Kidney (tissue), 14 donors: ENCODE data around the gene EDEM2. TPM values are rescaled to one million over a fixed set of nuclear protein-coding genes. Genes with fewer than 3 reads are reported as not detected.

ENCODE experiments used
- DNase-seq, 5 donors: peaks; one replicate each; pipeline ENCODE4 v3.0.0-alpha.2; 2013 to 2020
- FAIRE-seq: peaks from 2 replicates; lab custom pipeline; 2012; peaks lifted over from hg19 to GRCh38; lab: Jason Lieb, UNC
- H3K27ac ChIP-seq, 2 donors: one replicate each; pipeline ENCODE4 v1.7.0; 2013; ENCODE audit warnings: low read depth in 2 of 2, low read length in 2 of 2, inconsistent platforms in 1 of 2
- H3K27me3 ChIP-seq: one replicate; pipeline ENCODE4 v1.7.1; 2013; ENCODE audit warnings: low read length, inconsistent platforms; ENCODE audit not compliant: control insufficient read depth, insufficient read depth
- H3K36me3 ChIP-seq, 3 donors: one replicate each; pipeline versions ENCODE4 v1.7.0 to v1.7.1; 2013; ENCODE audit warnings: low read length in 3 of 3, control low read depth in 1 of 3, inconsistent platforms in 1 of 3; ENCODE audit not compliant: insufficient read depth in 3 of 3, control insufficient read depth in 2 of 3
- H3K4me1 ChIP-seq, 3 donors: one replicate each; pipeline versions ENCODE4 v1.7.0 to v1.7.1; 2013; ENCODE audit warnings: low read length in 3 of 3, inconsistent platforms in 1 of 3, low read depth in 1 of 3; ENCODE audit not compliant: control insufficient read depth in 2 of 3, insufficient read depth in 2 of 3
- H3K4me3 ChIP-seq, 3 donors: one replicate each; pipeline versions ENCODE4 v1.7.0 to v1.8.1; 2013; ENCODE audit warnings: low read length in 3 of 3, control low read depth in 1 of 3, inconsistent platforms in 1 of 3
- H3K9ac ChIP-seq, 3 donors: one replicate each; pipeline versions ENCODE4 v1.7.0 to v1.7.1; 2013; ENCODE audit warnings: low read length in 3 of 3, control low read depth in 1 of 3, inconsistent platforms in 1 of 3
- H3K9me3 ChIP-seq, 3 donors: one replicate each; pipeline versions ENCODE4 v1.7.0 to v1.7.1; 2013; ENCODE audit warnings: low read length in 3 of 3, control low read depth in 1 of 3, inconsistent platforms in 1 of 3; ENCODE audit not compliant: control insufficient read depth in 2 of 3, insufficient read depth in 1 of 3
- CTCF ChIP-seq: IDR thresholded peaks from 3 replicates; pipeline ENCODE4 v1.5.1; 2012; ENCODE audit warnings: mild to moderate bottlenecking, moderate library complexity, borderline replicate concordance; ENCODE audit not compliant: insufficient read depth; ENCODE audit errors: extremely low read depth
- intact Hi-C: fragments of 100-400 bp; cut with DNase I; formaldehyde crosslinking; loops from one replicate; pipeline ENCODE4 v1.11.1; 2022
- polyA plus RNA-seq: library from polyadenylated mRNA; stranded (reverse); fragments of 350-450 nt; fragmentation: Illumina TruSeq; extraction: RNeasy Lipid Tissue Mini Kit (QIAGEN cat#74804); gene quantifications from one replicate; pipeline ENCODE4 v1.2.3, GENCODE V29; 2014; ENCODE audit warnings: low read depth, low replicate concordance; ENCODE audit not compliant: insufficient read depth
- total RNA-seq: library from RNA; stranded (reverse); fragmentation: NEBNext Ultra II Directional; extraction: Animal tissue kit (Norgen Biotek cat#: 25700); gene quantifications from one replicate; pipeline ENCODE4 v1.2.1, GENCODE V29; 2021
- donor health status: control.
- donor health status: control.
- donor health status: control.
- donor health status: control.
- donor health status: control.
- donor health status: DM: yes; HTN: yes; CAD: no.
- donor health status: Normal renal cell carcinoma (clear cell type).

Gene EDEM2
- total and polyA plus RNA-seq, 2 donors from 2014 or later = 27.1 to 30.0 TPM

GRCh38 chr20:35135867-35136586 is 11.1 kb downstream of the EDEM2 start:
- no peak for TF ChIP-seq CTCF
- intact Hi-C loops = no loop called here
- Histone ChIP-seq H3K9me3 (no peaks in the 10 kb centered on the region), H3K36me3 (peaks cover under 1 to 27% (median 25%) of the 10 kb centered on the region in 3 donors), H3K4me3 (no peak overlapping the region), H3K4me1 (peaks cover 0 to 2% (median 0%) of the 10 kb centered on the region in 3 donors), H3K27ac (no peak overlapping the region), H3K27me3 (no peaks in the 10 kb centered on the region), H3K9ac (no peak overlapping the region)
- no peak for DNase-seq
- FAIRE-seq = no peak

- Histone ChIP-seq H3K4me1 (peaks cover 0 to 2% (median 0%) of the 10 kb centered on the region in 3 donors), H3K9ac (no peak overlapping the region), H3K27ac (no peak overlapping the region), H3K4me3 (no peak overlapping the region), H3K27me3 (no peaks in the 10 kb centered on the region), H3K36me3 (peaks cover 5 to 34% (median 27%) of the 10 kb centered on the region in 3 donors), H3K9me3 (no peaks in the 10 kb centered on the region)
- intact Hi-C loops = no loop called here
- DNase-seq (no peak), FAIRE-seq (no peak)
- no peak for TF ChIP-seq CTCF
Observed at GRCh38 chr20:35134880-35135279, 12.3 kb downstream of the EDEM2 start.

DNA sequence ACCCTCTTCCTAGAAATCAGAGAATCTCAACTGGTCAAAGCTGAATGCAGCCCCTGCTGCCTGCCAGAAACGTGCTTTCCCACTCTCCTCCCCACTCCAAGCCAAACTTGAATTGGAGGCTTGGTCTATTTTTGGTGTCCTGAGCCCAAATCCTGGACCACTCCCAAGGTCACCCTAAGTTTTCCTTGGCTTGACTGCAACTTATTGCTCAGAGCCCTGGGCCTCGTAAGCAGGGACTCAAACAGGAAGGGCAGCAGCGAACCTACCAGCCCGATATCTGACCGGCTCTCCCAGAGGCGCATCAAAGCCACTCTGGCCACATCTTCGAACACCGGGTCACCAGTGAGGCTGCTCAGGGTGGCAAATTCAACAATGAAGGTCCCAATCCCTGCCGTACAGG is 12.7 kb downstream of the EDEM2 start:
- no peak for TF ChIP-seq CTCF
- Histone ChIP-seq H3K9ac (no peak overlapping the region), H3K4me1 (peaks cover 0 to 2% (median 0%) of the 10 kb centered on the region in 3 donors), H3K36me3 (peaks cover 5 to 34% (median 25%) of the 10 kb centered on the region in 3 donors), H3K9me3 (no peaks in the 10 kb centered on the region), H3K27ac (no peak overlapping the region), H3K4me3 (no peak overlapping the region), H3K27me3 (no peaks in the 10 kb centered on the region)
- FAIRE-seq = no peak
- intact Hi-C loops = no loop called here
- DNase-seq = no peak
